ENCODE results near the gene MID1. TPM values are rescaled to one million over a fixed set of nuclear protein-coding genes. Genes with fewer than 3 reads are reported as not detected.

Gene MID1
- total RNA-seq, 2 donors from 2014 or later: 38.3 to 44.9 TPM

DNA sequence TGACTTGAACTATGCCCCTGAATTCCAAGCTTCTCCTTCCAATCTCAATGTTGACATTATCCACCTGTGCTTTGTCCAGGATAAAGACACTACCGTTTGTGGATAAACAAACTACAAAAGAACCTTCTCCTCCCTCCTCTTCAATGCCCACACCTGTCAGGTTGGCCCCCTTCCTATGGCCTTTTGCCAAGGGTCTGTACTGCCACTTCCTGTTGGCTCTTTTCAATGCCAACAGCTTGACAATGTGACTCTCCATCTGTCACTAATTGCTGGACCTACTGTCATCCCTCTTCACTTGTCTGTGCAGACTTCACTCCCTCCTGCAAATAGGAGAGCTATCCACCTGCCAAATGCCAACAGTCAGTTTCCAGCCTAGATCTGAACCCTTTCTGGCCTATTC is 35.8 kb upstream of the MID1 start:
- no peaks in the 10 kb centered on the region for H3K27me3 ChIP-seq
- H3K9ac ChIP-seq (ENCODE audit: low read depth in 2 of 2, low read length in 2 of 2): no peak overlapping the region
- intact Hi-C loops (cut with DNase I): no loop called here
- H3K9me3 ChIP-seq: no peaks in the 10 kb centered on the region
- H3K36me3 ChIP-seq: no peaks in the 10 kb centered on the region
- no peak overlapping the region for H3K27ac ChIP-seq
- TF ChIP-seq, protein P1, sequence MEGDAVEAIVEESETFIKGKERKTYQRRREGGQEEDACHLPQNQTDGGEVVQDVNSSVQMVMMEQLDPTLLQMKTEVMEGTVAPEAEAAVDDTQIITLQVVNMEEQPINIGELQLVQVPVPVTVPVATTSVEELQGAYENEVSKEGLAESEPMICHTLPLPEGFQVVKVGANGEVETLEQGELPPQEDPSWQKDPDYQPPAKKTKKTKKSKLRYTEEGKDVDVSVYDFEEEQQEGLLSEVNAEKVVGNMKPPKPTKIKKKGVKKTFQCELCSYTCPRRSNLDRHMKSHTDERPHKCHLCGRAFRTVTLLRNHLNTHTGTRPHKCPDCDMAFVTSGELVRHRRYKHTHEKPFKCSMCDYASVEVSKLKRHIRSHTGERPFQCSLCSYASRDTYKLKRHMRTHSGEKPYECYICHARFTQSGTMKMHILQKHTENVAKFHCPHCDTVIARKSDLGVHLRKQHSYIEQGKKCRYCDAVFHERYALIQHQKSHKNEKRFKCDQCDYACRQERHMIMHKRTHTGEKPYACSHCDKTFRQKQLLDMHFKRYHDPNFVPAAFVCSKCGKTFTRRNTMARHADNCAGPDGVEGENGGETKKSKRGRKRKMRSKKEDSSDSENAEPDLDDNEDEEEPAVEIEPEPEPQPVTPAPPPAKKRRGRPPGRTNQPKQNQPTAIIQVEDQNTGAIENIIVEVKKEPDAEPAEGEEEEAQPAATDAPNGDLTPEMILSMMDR (IDR thresholded peaks at IDR 0.05): no peak
- no peak overlapping the region for H3K4me3 ChIP-seq
- H3K4me1 ChIP-seq: no peaks in the 10 kb centered on the region
- DNase-seq: peak; percentile 19

DNA sequence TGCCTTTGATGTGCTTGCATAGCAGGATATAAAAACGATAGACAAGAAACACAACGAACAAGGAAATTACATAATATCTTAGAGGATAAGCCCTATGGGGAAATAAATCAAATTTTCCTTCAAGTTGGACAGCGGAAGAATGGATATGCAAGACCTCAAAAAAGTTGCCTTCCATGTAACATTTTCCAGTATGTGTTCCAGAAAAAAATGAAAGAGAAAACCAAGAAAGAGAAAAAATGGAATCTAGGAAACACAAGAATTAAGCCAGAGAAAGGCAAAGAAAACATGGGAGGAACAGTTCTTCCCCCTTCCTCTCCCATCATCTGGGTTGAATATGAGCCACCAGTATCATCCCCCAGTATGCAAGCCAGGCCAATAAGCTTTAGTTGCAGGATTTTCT is 34.6 kb upstream of the MID1 start:
- Histone ChIP-seq H3K4me3 (no peak overlapping the region), H3K27me3 (no peaks in the 10 kb centered on the region), H3K36me3 (no peaks in the 10 kb centered on the region), H3K9ac (ENCODE audit: low read depth in 2 of 2, low read length in 2 of 2) (no peak overlapping the region), H3K4me1 (no peaks in the 10 kb centered on the region), H3K27ac (no peak overlapping the region), H3K9me3 (no peaks in the 10 kb centered on the region)
- TF ChIP-seq, protein P1 (IDR thresholded peaks at IDR 0.05): no peak
- intact Hi-C loops (cut with DNase I): no loop called here
- DNase-seq: no peak

DNA sequence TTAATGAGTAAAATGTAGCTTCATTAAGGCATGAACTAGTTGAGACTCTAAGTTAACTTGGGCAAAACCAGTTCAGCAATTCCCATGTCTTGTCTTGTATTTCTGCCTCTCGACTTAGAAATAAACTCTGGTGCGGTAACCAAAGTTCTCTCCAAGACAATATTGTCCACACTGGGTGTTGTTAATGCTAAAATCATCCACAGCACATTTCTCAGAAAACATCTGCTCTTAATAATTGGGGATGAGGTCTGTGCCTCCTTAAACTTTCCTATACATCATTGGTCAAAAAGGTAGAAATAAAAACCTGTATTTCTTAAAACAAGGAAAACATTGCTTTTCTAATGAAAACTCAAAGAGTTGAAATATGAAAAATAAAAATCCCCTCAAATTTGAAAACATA is 32.9 kb upstream of the MID1 start:
- H3K4me1 ChIP-seq: no peaks in the 10 kb centered on the region
- intact Hi-C loops (cut with DNase I): no loop called here
- TF ChIP-seq, protein P1 (IDR thresholded peaks at IDR 0.05): no peak
- no peaks in the 10 kb centered on the region for H3K9me3 ChIP-seq
- no peaks in the 10 kb centered on the region for H3K36me3 ChIP-seq
- H3K9ac ChIP-seq (ENCODE audit: low read depth in 2 of 2, low read length in 2 of 2): no peak overlapping the region
- H3K27ac ChIP-seq: no peak overlapping the region
- no peak for DNase-seq
- no peak overlapping the region for H3K4me3 ChIP-seq
- no peaks in the 10 kb centered on the region for H3K27me3 ChIP-seq

DNA sequence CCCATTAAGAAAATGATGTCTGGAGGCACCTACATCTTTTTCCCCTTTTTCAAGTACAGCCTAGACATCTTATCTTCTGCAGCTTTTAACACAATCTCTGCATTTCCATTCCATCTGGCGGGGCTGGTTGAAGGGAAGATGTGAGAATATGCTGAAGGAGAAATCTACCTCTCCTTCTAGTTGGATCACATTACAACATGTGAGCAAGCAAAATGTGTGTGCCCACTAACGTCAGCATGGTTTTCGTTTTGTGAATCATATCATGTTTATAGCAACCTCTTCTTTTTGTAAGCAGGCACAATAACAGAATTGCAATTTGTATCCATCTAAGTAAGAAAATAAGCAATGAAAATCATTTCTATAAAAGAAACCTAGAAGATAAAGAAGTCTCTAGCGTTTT is 28.9 kb upstream of the MID1 start:
- H3K9me3 ChIP-seq: no peaks in the 10 kb centered on the region
- H3K4me1 ChIP-seq: no peaks in the 10 kb centered on the region
- no peaks in the 10 kb centered on the region for H3K36me3 ChIP-seq
- TF ChIP-seq, protein P1 (IDR thresholded peaks at IDR 0.05): no peak
- no peak overlapping the region for H3K27ac ChIP-seq
- H3K9ac ChIP-seq (ENCODE audit: low read depth in 2 of 2, low read length in 2 of 2): no peak overlapping the region
- no peak overlapping the region for H3K4me3 ChIP-seq
- no peaks in the 10 kb centered on the region for H3K27me3 ChIP-seq
- DNase-seq: no peak
- intact Hi-C loops (cut with DNase I): no loop called here

DNA sequence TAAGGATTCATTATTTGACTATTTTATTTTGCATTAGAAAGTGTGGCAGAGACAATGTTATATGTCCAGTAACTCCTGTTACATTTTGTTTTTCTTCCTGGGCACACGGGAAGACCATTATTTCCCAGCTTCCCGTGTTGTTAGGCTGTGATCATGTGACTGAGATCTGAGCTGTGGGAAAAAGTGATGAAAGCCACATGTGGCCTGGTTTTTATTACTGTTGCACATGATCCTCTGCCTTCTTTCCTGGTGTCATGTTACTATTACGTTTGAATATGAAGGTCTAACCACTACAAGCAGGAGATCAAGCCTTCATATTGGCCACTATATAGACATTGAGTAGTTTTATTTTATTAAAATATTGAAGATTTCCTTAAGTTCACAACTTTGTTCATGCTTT is 28.2 kb upstream of the MID1 start:
- Histone ChIP-seq H3K9ac (ENCODE audit: low read depth in 2 of 2, low read length in 2 of 2) (no peak overlapping the region), H3K27ac (no peak overlapping the region), H3K4me1 (no peaks in the 10 kb centered on the region), H3K36me3 (no peaks in the 10 kb centered on the region), H3K4me3 (no peak overlapping the region), H3K9me3 (no peaks in the 10 kb centered on the region), H3K27me3 (no peaks in the 10 kb centered on the region)
- no peak for DNase-seq
- intact Hi-C loops (cut with DNase I): no loop called here
- TF ChIP-seq, protein P1 (IDR thresholded peaks at IDR 0.05): no peak

DNA sequence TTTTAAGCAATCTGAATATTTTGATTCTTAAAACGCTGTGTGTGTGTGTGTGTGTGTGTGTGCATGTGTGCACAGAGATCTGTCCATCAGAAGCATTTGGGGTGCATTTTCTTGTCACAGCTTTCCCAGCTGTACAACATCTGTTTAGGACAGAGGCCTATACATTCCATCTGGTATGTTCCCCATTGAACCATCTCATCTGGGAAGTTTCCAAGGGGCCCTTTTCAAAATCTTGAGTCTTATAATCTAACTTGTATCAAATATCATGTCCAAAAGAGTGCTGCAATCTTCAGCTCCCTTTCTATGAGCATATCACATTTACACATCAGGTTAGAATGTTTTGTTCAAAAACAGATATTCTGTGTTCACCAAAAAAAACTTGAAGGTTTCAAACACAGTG is 16.5 kb upstream of the MID1 start:
- H3K4me3 ChIP-seq: no peak overlapping the region
- intact Hi-C loops (cut with DNase I): loop anchor here (2.0 to 10.0 kb wide), 2 partner anchors 446 to 468 kb away; no protein-coding TSS in a partner anchor

More for the DNA sequence above, 16.5 kb upstream of the MID1 start:
- Histone ChIP-seq H3K9ac (ENCODE audit: low read depth in 2 of 2, low read length in 2 of 2) (no peak overlapping the region), H3K4me1 (no peaks in the 10 kb centered on the region), H3K27me3 (no peaks in the 10 kb centered on the region), H3K27ac (no peak overlapping the region), H3K36me3 (no peaks in the 10 kb centered on the region), H3K9me3 (no peaks in the 10 kb centered on the region)
- DNase-seq: no peak
- TF ChIP-seq, protein P1 (IDR thresholded peaks at IDR 0.05): no peak

Measured in colonic mucosa (tissue), 4 donors.